NCI-H460 (cell line): Measurements from ENCODE around the gene RAB3C. TPM values are rescaled to one million over a fixed set of nuclear protein-coding genes. Genes with fewer than 3 reads are reported as not detected.
"Not testable (repeated sequence)": the region's sequence is repeated elsewhere in the genome, so short reads cannot be mapped to it uniquely, and the experiment has no call there.

Source experiments
- DNase-seq: peaks from one replicate; pipeline ENCODE4 v3.0.0-alpha.2; 2016; ENCODE audit warnings: low read depth; ENCODE audit errors: extremely low read depth
- polyA plus RNA-seq: library from polyadenylated mRNA; depleted of rRNA; stranded (reverse); fragments of >200 nt; gene quantifications from 2 replicates; pipeline ENCODE4 v1.2.3, GENCODE V29; 2014; cell fraction: nucleus; rRNA removed
- total RNA-seq: library from RNA; depleted of rRNA; stranded (reverse); fragments of >200 nt; shearing (Covaris generic); gene quantifications from 2 replicates; pipeline ENCODE4 v1.2.3, GENCODE V29; 2014; rRNA removed

RAB3C gene
- total RNA-seq = 27.7 and 35.7 TPM in 2 replicates
- 2.1 and 2.5 TPM in 2 replicates for polyA plus RNA-seq

GRCh38 chr5:58582803-58583491 lies at the start of gene RAB3C:
RAB3C (plus strand) TSS chr5:58583075; CDS start chr5:58583209, 134 bp downstream.
- peak; percentile 93 for DNase-seq

GRCh38 chr5:58541935-58542334 lies 40.9 kb upstream of the RAB3C start:
- DNase-seq = not testable (repeated sequence)

GRCh38 chr5:58542709-58543108 lies 40.2 kb upstream of the RAB3C start:
- no peak for DNase-seq

GRCh38 chr5:58543723-58544122 lies 39.2 kb upstream of the RAB3C start:
- peak; percentile 38 for DNase-seq

- DNase-seq = peak; percentile 37
Observed at GRCh38 chr5:58544195-58544594, 38.7 kb upstream of the RAB3C start.

GRCh38 chr5:58544926-58545325 lies 37.9 kb upstream of the RAB3C start:
- no peak for DNase-seq

- DNase-seq = no peak
Observed at GRCh38 chr5:58545912-58546311, 37.0 kb upstream of the RAB3C start.

- no peak for DNase-seq
Observed at GRCh38 chr5:58548068-58548467, 34.8 kb upstream of the RAB3C start.

- DNase-seq = no peak
Observed at GRCh38 chr5:58551492-58551891, 31.4 kb upstream of the RAB3C start.

GRCh38 chr5:58557665-58558338 lies 25.1 kb upstream of the RAB3C start:
- not testable (repeated sequence) for DNase-seq

- DNase-seq = not testable (repeated sequence)
Observed at GRCh38 chr5:58563016-58563700, 19.7 kb upstream of the RAB3C start.

- DNase-seq = not testable (repeated sequence)
Observed at GRCh38 chr5:58564043-58564832, 18.6 kb upstream of the RAB3C start.

- DNase-seq = no peak
Observed at GRCh38 chr5:58565033-58565432, 17.8 kb upstream of the RAB3C start.

- no peak for DNase-seq
Observed at GRCh38 chr5:58571501-58571900, 11.4 kb upstream of the RAB3C start.

GRCh38 chr5:58572973-58573372 lies 9.9 kb upstream of the RAB3C start:
- not testable (repeated sequence) for DNase-seq

- DNase-seq = no peak
Observed at GRCh38 chr5:58579781-58580180, 3.1 kb upstream of the RAB3C start.

GRCh38 chr5:58582019-58582802 lies 664 bp upstream of the RAB3C start:
- DNase-seq = peak; percentile 33

GRCh38 chr5:58595952-58596351 lies 13.1 kb downstream of the RAB3C start:
- no peak for DNase-seq

- DNase-seq = no peak
Observed at GRCh38 chr5:58598440-58598839, 15.6 kb downstream of the RAB3C start.

GRCh38 chr5:58599217-58599616 lies 16.3 kb downstream of the RAB3C start:
- no peak for DNase-seq
